Stomach (tissue), 4 donors: ENCODE data around the gene IL18BP.

Source experiments
- CTCF ChIP-seq, 7 experiments: fragments of 450-650 bp in 4 of 7; fragments of 200-600 bp in 3 of 7; sonication (generic) in 3 of 7; IDR thresholded peaks; one replicate each; pipeline ENCODE4 v1.5.1; 2016 to 2019; ENCODE audit warnings: antibody characterized with exemption in 7 of 7, control low read depth in 2 of 7, mild to moderate bottlenecking in 1 of 7
- EP300 ChIP-seq: sonication (generic); formaldehyde crosslinking; IDR thresholded peaks from one replicate; pipeline ENCODE4 v1.6.1; 2017; ENCODE audit warnings: antibody characterized with exemption
- POLR2A ChIP-seq, 4 donors: fragments of 450-650 bp; IDR thresholded peaks; one replicate each; pipeline ENCODE4 v1.6.1; 2016; ENCODE audit warnings: antibody characterized with exemption in 4 of 4, control low read depth in 2 of 4, mild to moderate bottlenecking in 1 of 4, moderate library complexity in 1 of 4
- POLR2AphosphoS5 ChIP-seq, 3 donors: sonication (generic); formaldehyde crosslinking; IDR thresholded peaks; one replicate each; pipeline ENCODE4 v1.6.1; 2016; ENCODE audit warnings: antibody characterized with exemption in 3 of 3

- TF ChIP-seq CTCF (IDR thresholded peaks at IDR 0.05) (no peak), POLR2AphosphoS5 (IDR thresholded peaks at IDR 0.05) (no peak), POLR2A (IDR thresholded peaks at IDR 0.05) (no peak), EP300 (no peak)
Observed at GRCh38 chr11:71987521-71987920, 11.2 kb upstream of the IL18BP start.
